Measurements from ENCODE around the gene PTPRG. TPM values are rescaled to one million over a fixed set of nuclear protein-coding genes. Genes with fewer than 3 reads are reported as not detected.
A peak's percentile ranks its signal among the peaks of the same experiment; 100 is the strongest.

The PTPRG gene
- polyA plus RNA-seq, 1 donor (not counting 4 experiments of a cell fraction or from before 2014, with no cell fraction given), result 12.1 TPM

DNA sequence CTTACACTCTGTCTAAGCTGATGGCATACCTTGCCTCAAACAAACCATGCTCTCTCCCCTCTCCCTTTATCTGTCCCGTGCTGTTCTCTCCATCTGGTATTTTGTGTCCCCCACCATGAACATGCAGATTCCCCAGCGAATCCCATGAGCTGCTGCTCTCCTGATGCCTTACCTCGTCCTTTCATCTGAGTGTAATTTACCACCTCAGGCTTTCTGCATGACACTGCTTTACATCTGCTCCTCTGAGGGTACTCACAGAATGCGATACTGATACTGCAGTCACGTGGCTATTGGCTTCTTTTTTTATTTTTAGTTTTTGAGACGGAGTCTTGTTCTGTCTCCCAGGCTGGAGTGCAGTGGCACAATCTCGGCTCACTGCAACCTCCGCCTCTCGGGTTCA, 341.7 kb downstream of the PTPRG start:
- no peak for FAIRE-seq
- no peaks in the 10 kb centered on the region for H4K20me1 ChIP-seq (ENCODE audit: control insufficient read depth, extremely low read depth, insufficient read depth, low read length)
- DNase-seq (ENCODE audit: low read depth, low spot score), result no peak
- H3K4me1 ChIP-seq (ENCODE audit: control insufficient read depth, extremely low read depth, insufficient read depth, low read length), result peaks cover 12% of the 10 kb centered on the region
- H3K36me3 ChIP-seq (ENCODE audit: control insufficient read depth in 2 of 2, extremely low read depth in 1 of 2, insufficient read depth in 2 of 2, low read length in 2 of 2), result no peaks in the 10 kb centered on the region
- no peak overlapping the region for H3K9ac ChIP-seq (ENCODE audit: control insufficient read depth, extremely low read depth, insufficient read depth, low read length)
- dilution Hi-C loops (cut with MboI; ENCODE audit: extremely low pct_ligation_motif_present, low sequenced_read_pairs), result no loop called here
- no peaks in the 10 kb centered on the region for H3K9me1 ChIP-seq (ENCODE audit: control insufficient read depth, extremely low read depth, insufficient read depth, low read length)
- H3K4me2 ChIP-seq (ENCODE audit: control insufficient read depth, extremely low read depth, insufficient read depth, low read depth, low read length), result no peak overlapping the region
- H3K27ac ChIP-seq (ENCODE audit: control insufficient read depth, insufficient read depth, low read length), result no peak overlapping the region
- peaks cover 1% of the 10 kb centered on the region for H3K79me2 ChIP-seq (ENCODE audit: control insufficient read depth, insufficient read depth, low read length)
- H3K9me3 ChIP-seq (ENCODE audit: control insufficient read depth, low read depth, low read length), result no peaks in the 10 kb centered on the region
- no peaks in the 10 kb centered on the region for H3K27me3 ChIP-seq (ENCODE audit: control insufficient read depth, extremely low read depth, insufficient read depth, low read length)
- H2AFZ ChIP-seq (ENCODE audit: control insufficient read depth, low read length), result no peak overlapping the region
- TF ChIP-seq EZH2 (IDR thresholded peaks at IDR 0.05; ENCODE audit: low read length), result no peak
- TF ChIP-seq, protein P1, sequence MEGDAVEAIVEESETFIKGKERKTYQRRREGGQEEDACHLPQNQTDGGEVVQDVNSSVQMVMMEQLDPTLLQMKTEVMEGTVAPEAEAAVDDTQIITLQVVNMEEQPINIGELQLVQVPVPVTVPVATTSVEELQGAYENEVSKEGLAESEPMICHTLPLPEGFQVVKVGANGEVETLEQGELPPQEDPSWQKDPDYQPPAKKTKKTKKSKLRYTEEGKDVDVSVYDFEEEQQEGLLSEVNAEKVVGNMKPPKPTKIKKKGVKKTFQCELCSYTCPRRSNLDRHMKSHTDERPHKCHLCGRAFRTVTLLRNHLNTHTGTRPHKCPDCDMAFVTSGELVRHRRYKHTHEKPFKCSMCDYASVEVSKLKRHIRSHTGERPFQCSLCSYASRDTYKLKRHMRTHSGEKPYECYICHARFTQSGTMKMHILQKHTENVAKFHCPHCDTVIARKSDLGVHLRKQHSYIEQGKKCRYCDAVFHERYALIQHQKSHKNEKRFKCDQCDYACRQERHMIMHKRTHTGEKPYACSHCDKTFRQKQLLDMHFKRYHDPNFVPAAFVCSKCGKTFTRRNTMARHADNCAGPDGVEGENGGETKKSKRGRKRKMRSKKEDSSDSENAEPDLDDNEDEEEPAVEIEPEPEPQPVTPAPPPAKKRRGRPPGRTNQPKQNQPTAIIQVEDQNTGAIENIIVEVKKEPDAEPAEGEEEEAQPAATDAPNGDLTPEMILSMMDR (optimal IDR thresholded peaks at IDR 0.05 in 1 of 3, IDR thresholded peaks at IDR 0.05 in 1 of 3, conservative IDR thresholded peaks at IDR 0.05 in 1 of 3; ENCODE audit: extremely low read depth in 1 of 3, insufficient read depth in 2 of 3, low read length in 3 of 3), result no peak
- no peak overlapping the region for H3K4me3 ChIP-seq (ENCODE audit: control insufficient read depth in 2 of 3, extremely low read depth in 1 of 3, insufficient read depth in 2 of 3, low read depth in 1 of 3, low read length in 3 of 3)

DNA sequence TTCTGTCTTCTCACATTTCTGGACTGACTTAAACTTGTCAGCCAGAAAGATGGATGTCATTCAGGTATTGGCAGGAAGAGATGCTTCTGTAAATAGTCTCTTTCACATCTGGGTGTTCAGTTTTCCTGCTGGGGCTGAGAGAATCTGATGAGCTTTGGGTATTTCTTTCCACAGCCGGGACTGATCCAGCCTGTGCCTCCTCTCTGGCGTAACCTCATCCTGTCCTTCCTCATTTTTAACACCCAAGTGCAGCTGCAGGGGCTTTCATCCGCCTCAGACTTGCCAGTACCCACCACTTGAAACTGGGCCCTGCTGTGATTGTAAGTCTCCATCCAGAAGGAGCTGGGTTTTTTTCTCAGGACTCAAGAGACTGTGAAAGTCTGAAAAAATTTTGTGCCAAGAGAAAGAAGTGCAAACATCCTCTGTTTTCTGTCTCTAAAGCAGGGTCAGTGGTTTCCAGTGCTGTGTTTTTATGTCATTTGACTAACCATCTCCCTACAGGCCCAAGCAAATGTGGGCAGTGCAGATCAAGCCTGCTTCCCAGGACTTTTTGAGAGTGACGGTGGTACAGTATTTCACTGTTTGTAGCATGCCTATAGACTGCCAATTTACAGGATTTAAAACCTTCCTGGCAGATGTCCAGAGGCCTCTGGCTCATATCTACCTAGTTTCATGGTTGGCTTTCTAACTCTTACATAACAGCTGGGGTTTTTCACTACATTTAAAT, 342.7 kb downstream of the PTPRG start:
- H4K20me1 ChIP-seq (ENCODE audit: control insufficient read depth, extremely low read depth, insufficient read depth, low read length), result no peaks in the 10 kb centered on the region
- H3K79me2 ChIP-seq (ENCODE audit: control insufficient read depth, insufficient read depth, low read length), result peaks cover 1% of the 10 kb centered on the region
- H2AFZ ChIP-seq (ENCODE audit: control insufficient read depth, low read length), result peak overlapping the region; percentile 29
- no peak overlapping the region for H3K27ac ChIP-seq (ENCODE audit: control insufficient read depth, insufficient read depth, low read length)
- no peaks in the 10 kb centered on the region for H3K36me3 ChIP-seq (ENCODE audit: control insufficient read depth in 2 of 2, extremely low read depth in 1 of 2, insufficient read depth in 2 of 2, low read length in 2 of 2)
- H3K4me3 ChIP-seq (ENCODE audit: control insufficient read depth in 2 of 3, extremely low read depth in 1 of 3, insufficient read depth in 2 of 3, low read depth in 1 of 3, low read length in 3 of 3), result no peak overlapping the region
- peak overlapping the region; percentile 20 for H3K4me2 ChIP-seq (ENCODE audit: control insufficient read depth, extremely low read depth, insufficient read depth, low read depth, low read length)
- no peaks in the 10 kb centered on the region for H3K9me1 ChIP-seq (ENCODE audit: control insufficient read depth, extremely low read depth, insufficient read depth, low read length)
- H3K9ac ChIP-seq (ENCODE audit: control insufficient read depth, extremely low read depth, insufficient read depth, low read length), result no peak overlapping the region
- no peak for DNase-seq (ENCODE audit: low read depth, low spot score)
- FAIRE-seq, result peak; percentile 17
- dilution Hi-C loops (cut with MboI; ENCODE audit: extremely low pct_ligation_motif_present, low sequenced_read_pairs), result no loop called here
- TF ChIP-seq, protein P1 (optimal IDR thresholded peaks at IDR 0.05 in 1 of 3, IDR thresholded peaks at IDR 0.05 in 1 of 3, conservative IDR thresholded peaks at IDR 0.05 in 1 of 3; ENCODE audit: extremely low read depth in 1 of 3, insufficient read depth in 2 of 3, low read length in 3 of 3), result no peak
- no peak for TF ChIP-seq EZH2 (IDR thresholded peaks at IDR 0.05; ENCODE audit: low read length)
- peaks cover 12% of the 10 kb centered on the region for H3K4me1 ChIP-seq (ENCODE audit: control insufficient read depth, extremely low read depth, insufficient read depth, low read length)
- H3K27me3 ChIP-seq (ENCODE audit: control insufficient read depth, extremely low read depth, insufficient read depth, low read length), result no peaks in the 10 kb centered on the region
- no peaks in the 10 kb centered on the region for H3K9me3 ChIP-seq (ENCODE audit: control insufficient read depth, low read depth, low read length)

All from keratinocyte (primary cell).